DND-41 (cell line): Measurements from ENCODE around the gene PTGES3L.

Experiments
- ATAC-seq: fragments of 200-7000 bp; cut with Tn5 transposase; 3 replicates; pipeline ENCODE4 v1.9.1; 2021; ENCODE audit warnings: low read depth; ENCODE audit not compliant: insufficient read depth
- DNase-seq: peaks from one replicate; pipeline ENCODE4 v3.0.0-alpha.2; 2020
- H2AFZ ChIP-seq: 2 replicates; pipeline ENCODE4 v1.6.0; 2012; ENCODE audit warnings: low read depth, low read length
- H3K27ac ChIP-seq: 2 replicates; pipeline ENCODE4 v1.5.1; 2012; ENCODE audit warnings: low read length, inconsistent platforms
- H3K27me3 ChIP-seq: fragments of 200-600 bp; sonication (generic); 2 replicates; pipeline ENCODE4 v1.6.0; 2012; ENCODE audit warnings: low read length, mild to moderate bottlenecking, inconsistent platforms; ENCODE audit not compliant: insufficient read depth, poor library complexity
- H3K36me3 ChIP-seq: 2 replicates; pipeline ENCODE4 v1.5.1; 2012; ENCODE audit warnings: low read length, inconsistent platforms; ENCODE audit not compliant: insufficient read depth
- H3K4me1 ChIP-seq: 2 replicates; pipeline ENCODE4 v1.5.1; 2012; ENCODE audit warnings: mild to moderate bottlenecking, low read length; ENCODE audit not compliant: insufficient read depth
- H3K4me2 ChIP-seq: 2 replicates; pipeline ENCODE4 v1.6.0; 2012; ENCODE audit warnings: mild to moderate bottlenecking, moderate library complexity, low read length, inconsistent platforms; ENCODE audit not compliant: insufficient read depth
- H3K4me3 ChIP-seq, 2 experiments: fragments of 200-600 bp in 1 of 2; shearing (Covaris generic) in 1 of 2; 2 replicates each; pipeline ENCODE4 v1.5.1; 2012 to 2016; ENCODE audit warnings: inconsistent platforms in 2 of 2, low read length in 2 of 2, mild to moderate bottlenecking in 2 of 2, low read depth in 1 of 2, moderate library complexity in 1 of 2
- H3K79me2 ChIP-seq: 2 replicates; pipeline ENCODE4 v1.6.0; 2012; ENCODE audit warnings: low read length, inconsistent platforms; ENCODE audit not compliant: insufficient read depth
- H3K9ac ChIP-seq: 2 replicates; pipeline ENCODE4 v1.6.0; 2012; ENCODE audit warnings: low read depth, mild to moderate bottlenecking, inconsistent platforms, low read length, moderate library complexity
- H3K9me3 ChIP-seq: 2 replicates; pipeline ENCODE4 v1.5.1; 2012; ENCODE audit warnings: low read length, moderate library complexity, mild to moderate bottlenecking, inconsistent platforms; ENCODE audit not compliant: insufficient read depth, severe bottlenecking
- H4K20me1 ChIP-seq: 2 replicates; pipeline ENCODE4 v1.6.0; 2012; ENCODE audit warnings: low read length; ENCODE audit not compliant: insufficient read depth
- EZH2 ChIP-seq: IDR thresholded peaks from 3 replicates; pipeline ENCODE4 v1.6.1; 2012; ENCODE audit warnings: borderline replicate concordance, low read depth, mild to moderate bottlenecking, moderate library complexity, low read length, inconsistent platforms; ENCODE audit not compliant: severe bottlenecking
- TF ChIP-seq, protein P1 (sequence below): IDR thresholded peaks from 2 replicates; pipeline ENCODE4 v1.5.1; 2012; ENCODE audit warnings: borderline replicate concordance, low read length, moderate library complexity, mild to moderate bottlenecking; ENCODE audit not compliant: poor library complexity, severe bottlenecking; ENCODE audit errors: extremely low read depth

PTGES3L gene

GRCh38 chr17:42950044-42950783, 29.7 kb downstream of the PTGES3L start:
- H3K9ac ChIP-seq = no peak overlapping the region
- ATAC-seq (no peak), DNase-seq (no peak)
- H4K20me1 ChIP-seq = no peaks in the 10 kb centered on the region
- no peak overlapping the region for H3K4me3 ChIP-seq
- peaks cover 54% of the 10 kb centered on the region for H3K36me3 ChIP-seq
- TF ChIP-seq EZH2 = no peak
- TF ChIP-seq, protein P1, sequence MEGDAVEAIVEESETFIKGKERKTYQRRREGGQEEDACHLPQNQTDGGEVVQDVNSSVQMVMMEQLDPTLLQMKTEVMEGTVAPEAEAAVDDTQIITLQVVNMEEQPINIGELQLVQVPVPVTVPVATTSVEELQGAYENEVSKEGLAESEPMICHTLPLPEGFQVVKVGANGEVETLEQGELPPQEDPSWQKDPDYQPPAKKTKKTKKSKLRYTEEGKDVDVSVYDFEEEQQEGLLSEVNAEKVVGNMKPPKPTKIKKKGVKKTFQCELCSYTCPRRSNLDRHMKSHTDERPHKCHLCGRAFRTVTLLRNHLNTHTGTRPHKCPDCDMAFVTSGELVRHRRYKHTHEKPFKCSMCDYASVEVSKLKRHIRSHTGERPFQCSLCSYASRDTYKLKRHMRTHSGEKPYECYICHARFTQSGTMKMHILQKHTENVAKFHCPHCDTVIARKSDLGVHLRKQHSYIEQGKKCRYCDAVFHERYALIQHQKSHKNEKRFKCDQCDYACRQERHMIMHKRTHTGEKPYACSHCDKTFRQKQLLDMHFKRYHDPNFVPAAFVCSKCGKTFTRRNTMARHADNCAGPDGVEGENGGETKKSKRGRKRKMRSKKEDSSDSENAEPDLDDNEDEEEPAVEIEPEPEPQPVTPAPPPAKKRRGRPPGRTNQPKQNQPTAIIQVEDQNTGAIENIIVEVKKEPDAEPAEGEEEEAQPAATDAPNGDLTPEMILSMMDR = no peak
- H3K27me3 ChIP-seq = no peaks in the 10 kb centered on the region
- H3K9me3 ChIP-seq = no peaks in the 10 kb centered on the region
- H2AFZ ChIP-seq = no peak overlapping the region
- no peaks in the 10 kb centered on the region for H3K79me2 ChIP-seq
- H3K27ac ChIP-seq = no peak overlapping the region
- H3K4me1 ChIP-seq = no peaks in the 10 kb centered on the region
- H3K4me2 ChIP-seq = no peak overlapping the region

- Histone ChIP-seq H3K27me3 (no peaks in the 10 kb centered on the region), H3K27ac (no peak overlapping the region), H3K79me2 (no peaks in the 10 kb centered on the region), H3K9ac (no peak overlapping the region), H4K20me1 (no peaks in the 10 kb centered on the region), H3K36me3 (peaks cover 25% of the 10 kb centered on the region; the same call in 1 of the 2 replicates), H3K9me3 (no peaks in the 10 kb centered on the region), H3K4me3 (no peak overlapping the region), H3K4me2 (no peak overlapping the region), H3K4me1 (no peaks in the 10 kb centered on the region), H2AFZ (no peak overlapping the region)
- TF ChIP-seq EZH2 = no peak
- TF ChIP-seq, protein P1 = no peak
- DNase-seq (no peak), ATAC-seq (no peak)
Measured at GRCh38 chr17:42946812-42947211, 33.1 kb downstream of the PTGES3L start.

GRCh38 chr17:42944211-42944610, 35.7 kb downstream of the PTGES3L start:
- DNase-seq (no peak), ATAC-seq (no peak)
- H3K79me2 ChIP-seq = no peaks in the 10 kb centered on the region
- peaks cover under 1% of the 10 kb centered on the region; the same call in 1 of the 2 replicates for H3K36me3 ChIP-seq
- H3K27me3 ChIP-seq = no peaks in the 10 kb centered on the region
- H3K9me3 ChIP-seq = no peaks in the 10 kb centered on the region
- no peak for TF ChIP-seq EZH2
- TF ChIP-seq, protein P1 = no peak
- no peak overlapping the region for H3K27ac ChIP-seq
- no peaks in the 10 kb centered on the region for H4K20me1 ChIP-seq
- no peak overlapping the region for H3K9ac ChIP-seq
- no peak overlapping the region for H2AFZ ChIP-seq
- no peak overlapping the region for H3K4me2 ChIP-seq
- H3K4me1 ChIP-seq = no peaks in the 10 kb centered on the region
- no peak overlapping the region for H3K4me3 ChIP-seq
